Measurements from ENCODE around the gene MLLT1.

DNA sequence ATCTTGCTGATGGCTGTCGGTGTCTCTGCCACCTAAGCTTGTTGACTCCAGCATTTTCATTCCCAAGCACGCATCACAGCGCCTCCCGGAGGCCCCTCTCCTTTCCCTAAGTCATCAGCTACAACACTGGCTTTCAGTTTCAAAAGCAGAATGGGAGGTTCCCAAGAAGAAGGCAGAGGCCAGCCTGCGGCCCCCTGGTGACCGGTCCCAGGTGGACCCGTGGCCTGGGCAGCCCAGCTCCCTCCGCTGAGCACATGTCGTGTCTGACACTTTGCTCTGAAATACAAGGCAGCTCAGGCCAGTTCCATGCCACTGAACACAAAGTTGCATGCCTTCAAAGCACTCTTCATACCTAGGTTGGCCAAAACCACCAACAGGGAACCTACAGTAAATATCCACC, 8.5 kb downstream of the MLLT1 start:
- no peak for TF ChIP-seq POLR2AphosphoS5 (IDR thresholded peaks at IDR 0.05)
- TF ChIP-seq, protein P1, sequence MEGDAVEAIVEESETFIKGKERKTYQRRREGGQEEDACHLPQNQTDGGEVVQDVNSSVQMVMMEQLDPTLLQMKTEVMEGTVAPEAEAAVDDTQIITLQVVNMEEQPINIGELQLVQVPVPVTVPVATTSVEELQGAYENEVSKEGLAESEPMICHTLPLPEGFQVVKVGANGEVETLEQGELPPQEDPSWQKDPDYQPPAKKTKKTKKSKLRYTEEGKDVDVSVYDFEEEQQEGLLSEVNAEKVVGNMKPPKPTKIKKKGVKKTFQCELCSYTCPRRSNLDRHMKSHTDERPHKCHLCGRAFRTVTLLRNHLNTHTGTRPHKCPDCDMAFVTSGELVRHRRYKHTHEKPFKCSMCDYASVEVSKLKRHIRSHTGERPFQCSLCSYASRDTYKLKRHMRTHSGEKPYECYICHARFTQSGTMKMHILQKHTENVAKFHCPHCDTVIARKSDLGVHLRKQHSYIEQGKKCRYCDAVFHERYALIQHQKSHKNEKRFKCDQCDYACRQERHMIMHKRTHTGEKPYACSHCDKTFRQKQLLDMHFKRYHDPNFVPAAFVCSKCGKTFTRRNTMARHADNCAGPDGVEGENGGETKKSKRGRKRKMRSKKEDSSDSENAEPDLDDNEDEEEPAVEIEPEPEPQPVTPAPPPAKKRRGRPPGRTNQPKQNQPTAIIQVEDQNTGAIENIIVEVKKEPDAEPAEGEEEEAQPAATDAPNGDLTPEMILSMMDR (IDR thresholded peaks at IDR 0.05) = no peak
- TF ChIP-seq POLR2A (IDR thresholded peaks at IDR 0.05) = no peak
- TF ChIP-seq EP300 (IDR thresholded peaks at IDR 0.05) = no peak

Measured in suprapubic skin (tissue), 4 donors.